ENCODE data around the gene CFAP73.

Gene CFAP73

DNA sequence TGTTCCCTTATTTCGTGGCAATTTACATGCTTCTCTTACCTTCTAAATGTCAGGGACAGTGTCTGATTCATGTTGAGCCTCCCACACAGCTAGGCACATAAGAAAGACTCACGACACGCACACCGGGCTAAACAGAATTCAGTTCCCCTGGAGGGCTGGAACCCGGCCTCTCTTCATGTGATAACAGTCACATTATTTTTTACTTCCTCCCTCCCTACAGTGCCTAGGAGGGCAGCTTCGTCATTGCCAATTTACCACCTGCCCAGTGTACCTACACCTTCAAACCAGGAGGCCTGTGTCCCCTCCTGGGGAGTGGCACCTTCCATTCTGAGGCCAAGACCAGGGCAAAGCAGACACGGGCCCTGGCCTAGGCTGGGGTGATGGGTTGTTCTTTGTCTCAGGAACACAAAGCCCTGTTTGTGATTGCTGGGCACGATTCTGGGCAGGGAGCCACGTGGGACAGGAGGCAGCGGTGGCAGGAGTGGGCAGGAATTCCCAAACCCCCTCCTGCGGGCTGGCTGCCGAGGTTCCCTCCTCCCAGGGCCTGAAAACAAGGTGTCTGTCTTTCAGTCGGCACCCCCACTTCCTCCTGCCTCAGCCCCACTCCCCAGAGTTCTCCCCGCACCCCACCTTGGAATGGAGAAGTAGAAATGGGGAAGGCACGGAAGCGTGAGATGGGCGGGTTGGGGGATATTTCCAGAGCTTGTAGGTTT, 7.2 kb upstream of the CFAP73 start:
- no peak for DNase-seq (ENCODE audit: low spot score)

DNA sequence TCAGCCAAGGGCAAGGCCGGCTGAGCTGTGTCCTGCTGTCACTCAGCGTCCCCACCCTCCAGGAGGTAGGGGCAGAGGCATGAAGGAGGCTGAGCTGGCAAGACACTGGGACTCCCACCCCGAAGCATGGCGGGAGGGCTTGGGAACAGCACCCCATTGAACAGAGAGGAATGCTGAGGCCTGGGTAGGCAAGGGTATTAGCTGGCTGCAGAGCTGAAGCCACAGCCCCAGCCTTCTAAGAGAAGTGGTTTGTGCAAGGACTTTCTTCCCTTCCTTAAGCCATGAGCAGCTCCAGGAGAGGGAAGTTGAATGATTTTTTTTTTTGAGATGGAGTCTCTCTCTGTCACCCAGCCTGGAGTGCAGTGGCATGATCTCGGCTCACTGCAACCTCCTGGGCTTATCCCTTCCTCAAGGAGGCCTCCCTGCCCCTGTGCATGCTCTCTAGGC, 6.6 kb upstream of the CFAP73 start:
- no peak for DNase-seq (ENCODE audit: low spot score)

DNA sequence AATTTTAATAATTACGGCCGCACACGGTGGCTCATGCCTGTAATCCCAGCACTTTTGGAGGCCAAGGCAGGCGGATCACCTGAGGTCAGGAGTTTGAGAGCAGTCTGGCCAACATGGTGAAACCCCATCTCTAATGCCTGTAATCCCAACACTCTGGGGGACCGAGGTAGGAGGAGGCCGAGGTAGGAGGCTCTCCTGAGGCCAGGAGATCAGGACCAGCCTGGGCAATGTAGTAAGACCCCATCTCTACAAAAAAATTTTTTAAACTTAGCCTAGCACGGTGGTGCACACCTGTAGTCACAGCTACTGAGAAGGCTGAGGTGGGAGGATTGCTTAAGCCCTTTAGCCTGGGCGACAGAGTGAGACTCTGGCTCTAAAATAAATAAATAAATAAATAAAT, 5.6 kb upstream of the CFAP73 start:
- DNase-seq (ENCODE audit: low spot score) = no peak

DNA sequence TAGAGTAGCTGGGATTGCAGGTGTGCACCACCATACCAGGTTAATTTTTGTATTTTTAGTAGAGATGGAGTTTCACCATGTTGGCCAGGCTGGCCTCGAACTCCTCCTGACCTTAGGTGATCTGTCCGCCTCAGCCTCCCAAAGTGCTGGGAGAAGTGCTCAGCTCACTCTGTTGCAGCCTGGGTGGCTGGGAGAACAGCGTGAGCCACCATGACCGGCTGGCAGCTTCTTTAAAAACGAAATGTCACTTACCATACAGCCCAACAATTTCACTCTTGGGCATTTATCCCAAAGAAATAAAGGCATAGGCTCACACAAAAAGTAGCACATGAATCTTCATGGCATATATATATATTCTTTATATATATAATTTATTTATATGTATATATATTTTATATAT, 4.7 kb upstream of the CFAP73 start:
- DNase-seq (ENCODE audit: low spot score) = no peak

DNA sequence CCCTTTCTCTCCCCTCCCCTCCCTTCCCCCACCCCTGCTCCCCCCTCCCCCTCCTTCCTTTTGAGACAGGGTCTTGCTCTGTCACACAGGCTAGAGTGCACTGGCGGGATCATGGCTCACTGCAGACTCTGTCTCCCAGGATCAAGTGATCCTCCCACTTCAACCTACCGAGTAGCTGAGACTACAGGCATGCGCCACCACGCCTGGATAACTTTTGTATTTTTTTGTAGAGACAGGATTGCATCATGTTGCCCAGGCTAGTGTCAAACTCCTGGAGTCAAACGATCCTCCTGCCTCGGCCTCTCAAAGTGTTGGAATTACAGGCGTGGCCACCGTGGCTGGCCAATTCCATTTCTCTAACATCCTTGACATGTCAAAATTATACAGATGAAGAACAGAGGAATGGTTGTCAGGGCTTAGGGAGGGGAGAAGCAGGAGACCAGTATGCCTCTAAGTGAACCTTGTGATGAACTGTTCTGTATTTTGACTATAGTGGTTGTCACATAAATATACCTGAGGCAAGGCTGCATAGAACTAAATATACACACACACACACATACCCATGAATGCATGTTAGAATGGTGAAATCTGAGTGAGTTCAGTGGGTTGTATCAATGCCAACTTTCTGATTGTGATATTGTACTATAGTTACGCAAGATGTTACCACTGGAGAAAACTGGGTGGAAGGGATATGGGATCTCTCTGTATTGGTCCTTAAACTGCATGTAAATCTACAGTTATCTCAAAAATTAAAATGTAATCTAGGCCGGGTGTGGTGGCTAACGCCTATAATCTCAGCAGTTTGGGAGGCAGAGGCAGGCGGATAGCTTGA, 3.6 kb upstream of the CFAP73 start:
- no peak for DNase-seq (ENCODE audit: low spot score)

DNA sequence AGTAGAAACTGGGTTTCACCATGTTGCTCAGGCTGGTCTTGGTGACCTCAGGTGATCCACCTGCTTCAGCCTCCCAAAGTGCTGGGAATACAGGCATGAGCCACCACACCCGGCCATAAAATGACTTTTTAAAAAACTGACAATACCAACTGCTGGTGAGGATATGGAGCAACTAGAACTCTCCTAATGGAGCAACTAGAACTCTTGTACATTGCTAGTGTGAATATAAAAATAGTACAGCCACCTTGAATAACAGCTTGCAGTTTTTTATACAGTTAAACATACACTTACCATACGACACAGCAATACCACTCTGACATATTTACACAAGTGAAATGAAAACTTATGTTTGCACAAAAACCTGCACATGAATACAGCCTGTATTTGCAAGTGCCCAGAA, 2.5 kb upstream of the CFAP73 start:
- DNase-seq (ENCODE audit: low spot score) = no peak

DNA sequence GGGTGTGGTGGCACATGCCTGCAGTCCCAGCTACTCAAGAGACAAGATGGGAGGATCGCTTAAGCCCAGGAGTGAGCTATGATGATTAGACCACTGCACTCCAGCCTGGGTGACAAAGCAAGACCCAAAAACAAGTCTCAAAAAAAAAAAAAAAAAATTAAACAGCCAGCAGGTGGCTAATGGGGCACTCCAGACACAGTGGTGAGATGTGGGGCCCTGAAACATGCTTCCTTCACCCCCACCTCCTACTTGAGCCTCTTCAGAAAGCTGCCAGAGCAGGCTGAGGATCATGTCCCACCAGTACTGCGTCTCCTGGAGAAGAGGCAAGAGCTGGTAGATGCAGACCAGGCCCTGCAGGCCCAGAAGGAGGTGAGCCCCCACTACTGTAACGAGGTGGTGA, 2.1 kb downstream of the CFAP73 start:
- DNase-seq (ENCODE audit: low spot score) = no peak

DNA sequence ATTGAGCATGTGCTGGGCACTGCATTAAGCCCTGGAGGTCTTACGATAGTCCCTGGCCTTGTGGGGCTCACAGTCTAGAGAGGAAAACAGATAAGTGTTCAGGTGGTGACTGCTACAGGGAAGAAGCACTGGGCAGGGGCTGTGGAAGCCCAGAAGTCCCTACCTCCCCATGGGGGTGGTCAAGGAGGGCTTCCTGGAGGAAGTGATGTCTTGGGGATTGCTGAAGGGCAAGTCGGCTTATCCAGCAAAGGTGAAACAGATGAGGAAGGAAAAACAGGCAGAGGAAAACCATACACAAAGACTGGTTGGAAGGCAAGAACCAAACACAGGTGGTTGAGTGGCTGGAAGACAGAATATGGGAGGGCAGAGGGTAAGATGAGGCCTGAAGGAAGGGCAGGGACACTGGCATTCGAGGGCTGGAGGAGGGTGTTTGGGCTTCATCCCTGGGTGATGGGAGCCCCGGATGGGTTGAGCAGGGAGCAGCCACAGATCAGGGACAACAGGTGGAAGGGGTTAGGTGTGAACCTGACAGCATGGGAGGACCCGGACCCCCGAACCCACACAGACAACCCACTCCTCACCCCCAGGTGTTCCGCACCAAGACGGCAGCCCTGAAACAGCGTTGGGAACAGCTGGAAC, 2.8 kb downstream of the CFAP73 start:
- DNase-seq (ENCODE audit: low spot score) = no peak

DNA sequence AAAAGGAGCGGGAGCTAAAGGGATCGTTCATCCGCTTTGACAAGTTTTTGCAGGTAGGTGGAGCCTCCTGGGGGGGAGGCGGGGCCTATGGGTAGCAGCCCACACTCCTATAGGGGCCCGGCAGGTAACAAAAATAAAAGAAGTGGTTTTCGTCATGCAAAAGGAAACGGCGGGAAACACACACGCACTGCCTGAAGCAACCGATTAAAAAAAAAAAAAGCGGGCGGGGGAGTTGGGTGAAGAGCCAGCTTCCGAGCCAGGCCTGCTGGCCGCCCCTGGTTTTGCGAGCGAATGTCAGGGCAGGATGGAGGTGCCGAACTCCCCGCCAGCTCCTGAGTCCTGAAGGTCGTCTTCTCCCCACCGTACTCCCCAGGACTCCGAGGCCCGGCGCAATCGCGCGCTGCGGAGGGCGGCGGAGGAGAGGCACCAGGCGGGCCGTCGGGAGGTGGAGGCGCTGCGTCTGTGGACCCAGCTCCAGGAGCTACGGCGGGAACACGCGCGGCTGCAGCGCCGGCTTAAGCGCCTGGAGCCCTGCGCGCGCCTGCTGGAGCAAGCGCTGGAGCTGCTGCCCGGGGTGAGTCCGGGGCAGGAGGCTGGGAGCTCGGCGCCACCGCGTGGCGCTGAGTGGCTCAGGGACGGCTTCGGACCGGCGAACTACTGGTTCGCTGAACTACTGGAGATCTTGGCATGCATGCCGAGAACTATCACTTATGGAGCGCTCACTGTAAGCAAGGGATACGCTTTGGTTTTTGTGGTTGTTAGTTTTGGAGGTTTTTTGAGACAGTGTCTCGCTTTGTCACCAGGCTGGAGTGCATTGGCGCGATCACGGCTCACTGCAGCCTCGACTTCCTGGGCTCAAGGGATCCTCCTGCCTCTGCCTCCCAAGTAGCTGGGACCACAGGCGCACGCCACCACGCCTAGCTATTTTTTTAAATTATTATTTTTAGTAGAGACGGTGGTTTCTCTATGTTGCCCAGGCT, 3.6 kb downstream of the CFAP73 start:
- peak; percentile 90 for DNase-seq (ENCODE audit: low spot score)

DNA sequence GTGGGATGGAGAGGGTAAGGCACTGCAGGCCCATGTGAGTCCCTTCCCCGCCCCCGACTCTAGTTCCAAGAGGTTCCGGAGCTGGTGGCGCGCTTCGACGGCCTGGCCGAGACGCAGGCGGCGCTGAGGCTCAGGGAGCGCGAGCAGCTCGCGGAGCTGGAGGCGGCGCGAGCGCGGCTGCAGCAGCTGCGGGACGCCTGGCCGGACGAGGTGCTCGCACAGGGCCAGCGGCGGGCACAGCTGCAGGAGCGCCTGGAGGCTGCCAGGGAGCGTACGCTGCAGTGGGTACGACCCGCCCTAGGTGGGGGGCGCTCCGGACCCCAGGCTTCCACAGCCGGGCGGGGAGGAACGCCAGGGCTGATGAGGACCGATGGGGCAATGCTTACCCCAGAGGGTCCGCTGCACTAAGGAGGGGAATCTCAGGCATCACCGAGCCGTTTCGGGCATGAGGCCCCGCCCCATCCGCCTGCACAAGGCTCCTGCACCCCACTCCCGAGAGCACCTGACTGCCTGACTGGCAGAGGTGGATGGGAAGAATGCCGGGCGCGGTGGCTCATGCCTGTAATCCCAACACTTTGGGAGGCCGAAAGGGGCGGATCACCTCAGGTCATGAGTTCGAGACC, 4.9 kb downstream of the CFAP73 start:
- DNase-seq (ENCODE audit: low spot score) = no peak

DNA sequence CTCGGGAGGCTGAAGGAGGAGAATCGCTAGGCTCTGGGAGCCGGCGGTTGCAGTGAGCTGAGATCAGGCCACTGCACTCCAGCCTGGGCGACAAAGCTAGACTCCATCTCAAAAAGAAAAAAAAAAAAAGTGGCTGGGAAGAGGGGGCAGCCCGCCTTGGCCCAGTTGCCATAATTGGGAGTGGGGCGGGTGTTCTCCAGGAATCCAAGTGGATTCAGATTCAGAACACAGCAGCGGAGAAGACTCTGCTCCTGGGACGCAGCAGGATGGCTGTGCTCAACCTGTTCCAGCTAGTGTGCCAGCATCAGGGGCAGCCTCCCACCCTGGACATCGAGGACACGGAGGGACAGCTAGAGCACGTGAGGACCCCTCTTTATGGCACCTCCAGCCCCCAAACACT, 5.5 kb downstream of the CFAP73 start:
- no peak for DNase-seq (ENCODE audit: low spot score)

DNA sequence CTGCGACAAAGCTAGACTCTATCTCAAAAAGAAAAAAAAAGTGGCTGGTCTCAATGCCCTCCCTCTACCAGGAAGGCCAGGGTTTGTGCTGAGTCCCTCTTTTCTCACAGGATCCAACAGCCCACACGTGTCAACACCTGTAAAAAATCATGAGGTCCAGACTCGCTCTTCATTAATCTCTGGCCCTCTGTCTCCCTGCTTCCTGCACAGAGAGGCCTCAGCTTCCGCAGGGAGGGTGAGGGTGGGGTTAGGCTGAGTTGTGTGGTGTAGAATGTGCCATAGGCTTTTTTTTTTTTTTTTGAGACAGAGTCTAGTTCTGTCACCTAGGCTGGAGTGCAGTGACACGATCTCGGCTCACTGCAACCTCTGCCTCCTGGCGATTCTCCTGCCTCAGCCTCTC, 6.1 kb downstream of the CFAP73 start:
- no peak for DNase-seq (ENCODE audit: low spot score)

DNA sequence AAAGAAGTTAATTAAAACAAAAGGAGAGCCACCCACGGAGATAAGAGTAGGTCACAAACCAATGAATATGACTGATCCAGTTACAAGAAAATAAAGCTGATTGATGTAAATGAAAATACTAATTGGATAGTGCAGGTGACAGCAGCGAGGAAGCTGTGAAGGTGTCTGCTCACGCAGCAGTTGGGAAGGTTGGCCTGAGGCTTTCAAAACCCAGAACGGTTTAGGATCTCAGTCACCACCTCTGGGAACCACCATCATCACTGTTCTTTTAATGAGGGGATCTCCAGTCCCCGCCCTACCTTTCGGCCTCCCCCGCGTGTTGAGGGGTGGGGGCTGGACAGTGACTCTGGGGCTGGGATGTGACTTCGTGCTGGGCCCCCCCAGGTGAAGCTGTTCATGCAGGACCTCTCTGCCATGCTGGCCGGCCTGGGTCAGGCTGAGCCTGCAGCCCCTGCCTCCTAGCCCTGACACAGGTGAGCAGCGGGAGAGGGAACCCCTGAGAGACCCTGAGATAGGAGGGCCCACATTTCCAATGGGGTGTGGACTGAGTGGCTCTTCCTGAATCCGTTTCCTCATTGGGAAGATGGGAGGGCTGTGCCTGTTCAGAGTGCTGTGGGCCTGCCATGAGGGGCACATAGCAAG, 7.8 kb downstream of the CFAP73 start:
- no peak for DNase-seq (ENCODE audit: low spot score)

DNA sequence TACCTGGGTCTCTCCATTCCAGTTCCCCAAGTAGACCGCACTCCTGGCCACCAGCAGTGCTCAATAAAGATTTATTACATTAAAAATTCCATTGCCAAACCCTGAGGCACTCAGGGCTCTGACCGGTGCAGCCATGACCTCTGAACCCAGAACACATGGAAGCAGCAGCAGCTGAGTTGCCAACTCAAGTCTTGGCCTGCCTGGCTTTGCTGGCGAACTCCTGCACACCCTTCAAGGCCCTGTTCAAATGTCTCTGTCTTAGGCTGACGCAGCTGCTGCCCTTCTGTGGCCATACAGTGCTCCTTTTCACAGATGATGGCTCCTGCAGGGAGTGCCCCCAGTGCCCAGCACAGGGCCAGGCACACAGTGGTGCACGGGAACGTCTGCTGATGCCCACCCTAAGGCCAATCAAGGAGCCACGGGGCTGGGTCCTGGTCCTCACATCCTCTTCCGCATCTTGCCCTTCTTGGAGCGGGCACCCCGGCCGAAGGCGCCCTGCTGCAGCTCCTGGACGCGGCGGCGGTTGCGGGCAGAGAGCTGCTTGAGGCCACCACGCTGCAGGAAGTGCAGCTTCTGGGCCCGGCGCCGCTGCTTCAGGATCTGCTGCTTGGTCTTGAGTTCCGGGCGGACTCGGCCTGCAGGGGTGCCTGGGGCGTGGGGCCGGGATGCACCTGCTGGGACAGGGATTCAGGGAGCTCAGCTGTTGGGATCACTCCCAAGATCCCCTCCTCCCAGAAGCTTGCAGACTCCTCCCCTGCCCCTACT, 9.1 kb downstream of the CFAP73 start:
- no peak for DNase-seq (ENCODE audit: low spot score)

DNA sequence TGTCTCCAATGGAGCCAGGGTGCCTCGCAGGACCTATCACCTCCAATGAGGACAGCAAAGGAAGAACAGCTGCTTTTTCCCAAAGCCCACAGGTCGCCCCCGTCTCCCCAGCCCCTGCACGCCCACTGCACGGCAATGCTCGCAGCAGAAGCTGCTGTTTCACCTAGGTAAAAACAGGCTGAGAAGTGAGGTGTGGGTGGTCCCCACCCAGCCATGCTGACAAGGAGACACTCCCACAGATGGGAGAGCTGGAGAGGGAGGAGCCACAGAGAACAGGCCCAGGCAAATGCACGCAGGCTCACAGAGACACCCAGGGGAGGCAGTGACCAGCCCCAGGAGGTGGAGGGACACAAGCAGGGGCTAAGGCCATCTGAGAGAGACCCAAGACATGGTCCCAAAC, 10.4 kb downstream of the CFAP73 start:
- no peak for DNase-seq (ENCODE audit: low spot score)

DNA sequence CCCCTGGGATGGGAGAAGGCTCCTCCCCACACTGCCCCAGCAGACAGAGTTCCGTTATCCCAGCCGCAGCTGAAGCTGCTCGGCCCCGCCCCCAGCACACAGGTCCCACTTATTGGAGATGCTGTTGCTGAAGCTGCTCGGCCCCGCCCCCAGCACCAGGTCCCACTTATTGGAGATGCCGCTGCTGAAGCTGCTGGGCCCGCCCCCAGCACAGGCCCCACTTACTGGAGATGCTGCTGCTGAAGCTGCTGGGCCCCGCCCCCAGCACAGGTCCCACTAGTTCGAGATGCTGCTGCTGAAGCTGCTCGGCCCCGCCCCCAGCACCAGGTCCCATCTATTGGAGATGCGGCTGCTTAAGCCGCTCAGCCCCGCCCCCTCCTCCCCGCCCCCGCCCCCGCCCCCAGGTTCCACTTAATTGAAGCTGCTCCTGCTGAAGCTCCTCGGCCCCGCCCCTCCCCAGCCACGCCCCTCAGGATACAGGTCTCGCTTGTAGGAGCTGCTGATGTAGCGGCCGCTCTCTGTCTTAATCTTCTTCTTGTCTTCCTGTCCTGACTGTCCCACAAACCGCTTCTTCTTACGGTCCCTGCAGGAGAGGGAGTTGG, 12.0 kb downstream of the CFAP73 start:
- no peak for DNase-seq (ENCODE audit: low spot score)

DNA sequence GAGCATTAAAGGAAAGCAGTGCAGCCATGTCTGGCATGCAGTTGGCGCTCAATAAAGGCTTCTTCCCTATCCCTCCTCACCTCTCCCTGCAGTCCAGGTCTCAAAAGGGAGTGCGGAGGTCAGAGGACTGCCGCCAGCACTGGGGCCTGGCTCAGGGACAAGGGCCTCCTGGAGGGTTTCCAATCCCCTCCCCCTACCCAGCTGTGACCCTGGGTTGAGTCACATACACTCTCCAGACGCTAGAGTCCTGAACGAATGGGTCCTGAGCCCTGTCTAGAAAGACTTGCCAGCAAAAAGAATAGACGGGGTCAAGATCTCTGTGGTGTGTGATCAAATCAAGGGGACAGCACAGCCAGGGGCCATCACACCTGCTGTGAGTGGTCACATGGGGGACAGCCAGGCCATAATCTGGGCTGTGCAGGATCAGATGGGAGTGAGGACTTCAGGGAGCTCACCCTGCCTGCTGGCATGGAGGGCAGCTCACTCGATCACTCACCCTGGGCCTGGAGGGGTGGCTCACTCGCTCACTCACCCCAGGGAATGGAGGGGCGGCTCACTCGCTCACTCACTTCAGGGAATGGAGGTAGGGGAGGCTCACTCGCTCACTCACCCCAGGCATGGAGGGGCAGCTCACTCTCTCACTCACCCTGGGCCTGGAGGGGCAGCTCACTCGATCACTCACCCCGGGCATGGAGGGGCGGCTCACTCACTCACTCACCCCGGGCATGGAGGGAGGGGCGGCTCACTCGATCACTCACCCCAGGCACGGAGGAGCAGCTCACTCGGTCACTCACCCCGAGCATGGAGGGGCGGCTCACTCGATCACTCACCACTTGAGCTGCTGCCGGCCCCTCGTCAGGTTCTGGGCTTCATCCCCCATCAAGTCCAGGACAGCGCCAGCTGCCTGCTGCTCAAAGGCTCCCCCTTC, 12.8 kb downstream of the CFAP73 start:
- DNase-seq (ENCODE audit: low spot score) = peak; percentile 75

DNA sequence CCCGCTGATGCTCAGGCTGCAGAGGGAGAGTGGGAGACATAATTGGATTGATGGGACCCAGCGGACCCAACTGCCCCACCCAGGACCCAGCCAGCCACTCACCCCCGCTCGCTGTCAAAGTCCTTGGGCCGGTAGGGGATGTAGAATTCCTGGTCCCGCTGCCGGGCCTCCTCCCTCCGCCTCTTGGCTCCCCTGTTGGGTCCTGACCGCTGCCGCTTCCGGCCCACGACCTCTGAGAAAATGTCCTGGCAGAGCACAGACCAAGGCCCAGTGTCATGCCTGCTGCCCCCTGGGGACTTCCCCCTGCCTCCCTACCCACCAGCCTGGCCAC, 13.5 kb downstream of the CFAP73 start:
- DNase-seq (ENCODE audit: low spot score) = no peak

DNA sequence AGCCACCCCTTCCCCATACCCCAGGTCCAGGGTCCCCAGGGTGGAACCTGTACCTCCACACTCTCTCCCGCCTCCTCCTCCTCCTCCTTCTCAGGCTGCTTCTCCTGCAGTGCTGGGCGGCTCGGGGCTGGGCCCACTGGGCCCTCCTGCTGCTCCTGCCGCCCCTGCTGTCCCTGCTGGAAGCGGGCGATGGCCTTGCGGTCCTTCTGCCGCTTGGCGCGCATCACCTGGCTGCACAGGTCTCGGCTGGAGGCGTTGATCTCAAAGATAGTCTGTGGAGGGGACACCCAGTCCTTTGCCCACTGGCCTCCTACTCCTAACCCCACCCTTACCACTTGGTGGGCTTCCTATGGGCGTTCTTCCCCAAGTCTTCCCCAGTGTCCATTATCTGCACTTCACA, 14.5 kb downstream of the CFAP73 start:
- no peak for DNase-seq (ENCODE audit: low spot score)
